WI38 (cell line): ENCODE measurements around the gene FAM53B.

Source experiments
- H3K4me3 ChIP-seq: 2 replicates; pipeline ENCODE4 v1.5.1; 2011; ENCODE audit warnings: low read depth, mild to moderate bottlenecking, control low read depth, low read length
- TF ChIP-seq, protein P1 (sequence below): IDR thresholded peaks from 2 replicates; pipeline ENCODE4 v1.5.1; 2012; ENCODE audit warnings: low read depth, mild to moderate bottlenecking, control low read depth, low read length

Gene FAM53B

DNA sequence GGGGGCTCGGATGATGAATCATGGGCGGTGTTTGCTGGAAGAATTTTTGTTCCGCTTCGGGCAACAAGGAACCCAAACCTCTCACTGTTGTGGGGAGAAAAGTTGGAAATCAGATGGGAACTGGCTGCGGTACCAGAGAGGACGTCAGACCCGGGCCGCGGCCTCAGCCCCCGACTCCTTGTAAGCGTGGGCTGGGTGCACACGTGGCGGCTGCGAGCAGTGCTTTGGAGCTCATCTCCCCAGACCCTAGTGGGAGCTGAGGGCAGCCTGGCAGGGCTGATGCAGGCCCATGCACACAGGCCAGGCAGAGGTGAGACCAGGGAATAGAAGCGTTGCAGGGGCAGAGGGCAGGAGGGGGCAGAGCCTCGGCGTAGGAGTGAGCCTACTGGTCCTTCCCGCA is 136.5 kb downstream of the FAM53B start:
- TF ChIP-seq, protein P1, sequence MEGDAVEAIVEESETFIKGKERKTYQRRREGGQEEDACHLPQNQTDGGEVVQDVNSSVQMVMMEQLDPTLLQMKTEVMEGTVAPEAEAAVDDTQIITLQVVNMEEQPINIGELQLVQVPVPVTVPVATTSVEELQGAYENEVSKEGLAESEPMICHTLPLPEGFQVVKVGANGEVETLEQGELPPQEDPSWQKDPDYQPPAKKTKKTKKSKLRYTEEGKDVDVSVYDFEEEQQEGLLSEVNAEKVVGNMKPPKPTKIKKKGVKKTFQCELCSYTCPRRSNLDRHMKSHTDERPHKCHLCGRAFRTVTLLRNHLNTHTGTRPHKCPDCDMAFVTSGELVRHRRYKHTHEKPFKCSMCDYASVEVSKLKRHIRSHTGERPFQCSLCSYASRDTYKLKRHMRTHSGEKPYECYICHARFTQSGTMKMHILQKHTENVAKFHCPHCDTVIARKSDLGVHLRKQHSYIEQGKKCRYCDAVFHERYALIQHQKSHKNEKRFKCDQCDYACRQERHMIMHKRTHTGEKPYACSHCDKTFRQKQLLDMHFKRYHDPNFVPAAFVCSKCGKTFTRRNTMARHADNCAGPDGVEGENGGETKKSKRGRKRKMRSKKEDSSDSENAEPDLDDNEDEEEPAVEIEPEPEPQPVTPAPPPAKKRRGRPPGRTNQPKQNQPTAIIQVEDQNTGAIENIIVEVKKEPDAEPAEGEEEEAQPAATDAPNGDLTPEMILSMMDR, result no peak
- no peak overlapping the region for H3K4me3 ChIP-seq

DNA sequence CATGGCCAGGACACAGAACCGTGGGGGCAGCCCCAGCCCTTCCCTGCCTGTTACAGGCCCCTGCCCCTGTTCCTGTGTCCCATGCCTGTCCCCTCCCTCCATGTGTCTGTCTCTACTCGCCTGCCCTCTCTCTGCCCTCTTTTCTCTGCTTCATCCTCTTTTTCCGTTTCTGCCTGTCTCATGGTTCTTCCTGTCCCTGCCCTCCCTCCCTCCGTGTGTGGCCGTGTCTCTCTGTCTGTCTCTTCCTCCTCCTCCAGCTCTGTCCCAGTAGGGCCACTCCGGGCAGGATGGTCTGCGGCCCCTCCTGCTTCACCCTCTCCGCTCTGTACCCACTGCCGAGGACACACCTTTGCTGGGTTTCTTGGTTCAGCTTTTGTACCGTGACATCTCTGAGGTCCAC is 137.4 kb downstream of the FAM53B start:
- H3K4me3 ChIP-seq, result no peak overlapping the region
- TF ChIP-seq, protein P1, result no peak

DNA sequence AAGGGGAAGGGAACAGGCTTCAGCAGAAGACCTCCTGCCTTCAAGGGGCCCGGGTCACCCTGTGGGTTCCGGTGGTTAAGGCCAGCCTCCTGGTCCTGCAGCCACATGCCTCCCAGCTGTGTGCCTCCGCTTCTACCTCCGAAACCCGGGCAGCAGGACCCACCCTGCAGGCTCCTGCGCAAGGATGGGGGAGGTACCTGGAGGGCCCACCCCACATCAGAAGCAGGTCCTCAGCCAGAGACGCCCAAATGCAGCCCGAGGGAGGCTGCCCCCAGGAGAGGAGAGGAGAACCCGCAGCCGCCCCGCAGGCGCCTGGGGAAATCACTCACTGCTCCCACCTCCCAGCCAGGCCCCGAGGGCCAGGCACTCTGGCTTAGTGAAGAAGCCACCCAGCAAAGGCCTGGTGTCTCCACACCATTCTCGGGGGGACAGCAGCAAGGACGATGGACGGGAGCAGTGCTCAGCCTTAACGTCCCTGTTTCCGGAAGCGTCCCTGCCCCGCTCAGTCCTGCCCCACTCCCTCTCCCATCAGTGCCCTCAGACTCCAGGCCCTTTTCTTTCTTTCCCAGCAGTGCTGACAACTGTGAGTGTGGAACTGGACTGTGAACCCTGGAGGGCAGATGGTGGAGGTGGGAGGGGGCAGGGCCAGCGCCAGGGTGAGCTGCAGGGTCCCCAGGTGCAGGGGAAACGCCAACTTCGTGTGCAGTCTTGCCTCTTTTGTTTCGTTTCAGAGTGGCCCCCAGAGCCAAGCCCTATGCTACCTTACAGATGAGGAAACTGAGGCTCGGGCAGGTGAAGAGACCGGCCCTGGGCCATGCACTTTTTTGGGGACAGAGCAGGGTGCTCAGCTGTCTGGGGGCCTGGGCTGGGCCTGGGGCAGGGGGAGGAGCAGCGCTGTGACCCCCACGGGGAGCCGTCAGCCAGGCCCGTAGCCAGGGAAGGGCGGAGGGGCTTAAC is 138.0 kb downstream of the FAM53B start:
- TF ChIP-seq, protein P1, result no peak
- no peak overlapping the region for H3K4me3 ChIP-seq

DNA sequence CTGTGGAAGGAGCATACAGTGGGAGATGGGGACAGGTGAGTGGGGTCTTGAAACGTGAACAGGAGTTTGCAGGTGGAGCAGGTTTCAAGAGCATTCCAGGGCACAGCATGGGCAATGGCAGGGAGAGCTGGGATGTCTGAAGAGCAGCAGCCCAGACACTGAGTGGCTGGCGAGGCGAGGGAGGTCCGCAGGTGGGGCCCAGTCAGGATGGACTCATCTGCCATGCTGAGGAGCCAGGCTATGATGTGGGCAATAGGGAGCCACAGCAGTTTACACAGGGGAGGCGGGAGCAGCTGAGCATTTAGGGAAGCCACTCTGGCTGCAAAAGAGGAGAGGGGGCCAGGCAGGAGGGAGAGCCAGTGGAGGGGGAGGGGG is 138.7 kb downstream of the FAM53B start:
- H3K4me3 ChIP-seq, result no peak overlapping the region

DNA sequence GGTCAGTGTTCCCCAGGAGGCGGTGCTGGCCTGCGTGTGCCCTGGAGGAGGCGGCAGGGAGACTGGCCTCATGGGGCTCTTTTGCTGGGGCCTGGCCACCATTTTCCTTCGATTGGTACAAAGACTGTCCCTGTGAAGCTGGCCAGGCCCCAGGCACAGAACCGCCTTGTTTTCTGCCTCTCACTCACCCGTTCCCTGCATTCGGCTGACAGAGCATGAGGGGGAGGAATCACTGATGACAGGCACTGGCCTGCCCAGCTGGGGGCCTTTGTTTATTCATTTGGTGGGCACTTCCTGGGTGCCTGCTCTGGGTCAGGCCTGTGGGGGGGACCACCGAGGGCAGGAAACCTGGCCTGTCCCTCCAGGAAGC is 139.2 kb downstream of the FAM53B start:
- no peak overlapping the region for H3K4me3 ChIP-seq

More for the DNA sequence above, 138.7 kb downstream of the FAM53B start:
- TF ChIP-seq, protein P1, result no peak

DNA sequence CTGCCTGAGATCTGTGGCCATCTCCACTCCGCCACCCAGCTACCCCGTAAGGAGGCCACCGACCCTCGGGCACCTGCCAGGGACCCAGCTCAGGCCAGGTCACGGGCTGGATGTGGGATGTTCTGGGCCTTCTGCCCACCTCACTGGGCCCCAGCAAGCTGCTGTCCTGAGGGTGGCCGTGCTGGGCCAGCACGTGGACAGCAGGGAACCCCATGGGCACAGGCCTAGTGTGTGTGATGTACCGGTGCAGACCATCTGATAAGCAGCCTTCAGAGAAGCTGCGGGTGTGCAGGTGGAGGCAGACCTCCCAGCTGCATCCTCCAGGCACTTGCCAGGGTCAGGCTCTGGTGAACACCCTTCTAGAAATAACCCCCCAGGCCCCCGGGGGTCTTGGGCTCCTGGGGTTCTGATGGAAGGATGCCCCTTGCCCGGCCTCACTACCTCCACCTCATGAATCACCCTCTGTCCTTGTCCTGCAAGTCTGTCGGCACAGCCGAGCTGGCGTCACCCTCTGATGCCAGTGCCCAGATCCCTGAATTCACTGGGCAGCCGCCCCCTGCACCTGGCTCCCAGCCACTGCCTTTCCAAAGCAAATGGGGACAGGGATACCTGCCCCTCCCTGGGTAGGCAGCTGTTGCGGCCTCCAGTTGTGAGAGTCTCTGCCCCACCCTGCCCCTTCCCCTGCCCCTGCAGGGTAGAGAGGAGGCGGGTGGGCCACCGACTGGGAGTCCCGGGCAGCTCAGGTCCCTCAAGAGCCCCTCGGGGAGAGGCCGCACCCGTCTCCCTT is 139.8 kb downstream of the FAM53B start:
- H3K4me3 ChIP-seq, result no peak overlapping the region
- TF ChIP-seq, protein P1, result no peak

More for the DNA sequence above, 139.2 kb downstream of the FAM53B start:
- TF ChIP-seq, protein P1, result no peak
